ENCODE measurements around the gene HSPG2.

HSPG2 gene

GRCh38 chr1:21896652-21897532, 40.2 kb downstream of the HSPG2 start:
- no peak for DNase-seq

- no peak for DNase-seq
Measured at GRCh38 chr1:21896026-21896425, 41.1 kb downstream of the HSPG2 start.

DNA sequence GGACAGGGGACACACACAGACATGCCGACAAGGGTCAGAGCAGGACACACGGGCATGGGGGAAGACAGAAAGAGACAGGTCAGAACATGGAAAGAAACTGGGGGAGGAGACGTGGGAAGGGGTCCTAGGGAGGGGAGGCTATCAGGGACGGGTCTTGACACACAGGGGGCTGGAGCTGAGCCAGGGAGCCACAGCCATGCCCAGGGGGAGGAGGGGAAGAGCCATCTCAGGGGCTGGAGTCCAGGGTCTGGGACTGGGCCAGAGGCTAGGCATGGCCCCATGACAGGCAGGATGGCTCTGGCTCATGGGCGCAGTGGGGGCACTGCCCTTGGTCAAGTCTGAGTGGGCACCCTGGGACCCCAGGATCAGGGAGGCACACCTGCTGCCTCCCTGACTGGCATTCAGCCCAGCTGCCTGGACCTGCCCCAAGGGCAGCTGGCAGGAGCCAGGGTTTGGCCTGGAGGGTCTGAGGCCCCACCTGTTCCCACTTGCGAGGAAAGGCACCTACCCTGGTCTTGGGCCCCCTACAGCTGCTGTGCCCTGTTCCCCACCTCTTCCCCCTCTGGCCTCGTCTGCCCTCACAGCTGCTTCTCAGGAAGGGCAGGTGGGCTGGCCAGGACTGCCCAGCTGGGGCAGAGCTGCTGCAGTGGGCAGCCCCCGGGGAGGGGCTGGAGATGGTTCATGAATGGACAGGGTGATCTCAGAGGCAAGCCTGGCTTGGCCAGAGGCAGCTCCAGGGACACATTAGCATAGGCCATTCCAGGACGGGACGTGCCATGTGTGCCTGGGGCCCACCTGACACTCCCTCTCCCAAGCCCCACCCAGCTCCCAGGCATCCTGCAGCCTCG, 42.9 kb downstream of the HSPG2 start:
- DNase-seq: no peak

DNA sequence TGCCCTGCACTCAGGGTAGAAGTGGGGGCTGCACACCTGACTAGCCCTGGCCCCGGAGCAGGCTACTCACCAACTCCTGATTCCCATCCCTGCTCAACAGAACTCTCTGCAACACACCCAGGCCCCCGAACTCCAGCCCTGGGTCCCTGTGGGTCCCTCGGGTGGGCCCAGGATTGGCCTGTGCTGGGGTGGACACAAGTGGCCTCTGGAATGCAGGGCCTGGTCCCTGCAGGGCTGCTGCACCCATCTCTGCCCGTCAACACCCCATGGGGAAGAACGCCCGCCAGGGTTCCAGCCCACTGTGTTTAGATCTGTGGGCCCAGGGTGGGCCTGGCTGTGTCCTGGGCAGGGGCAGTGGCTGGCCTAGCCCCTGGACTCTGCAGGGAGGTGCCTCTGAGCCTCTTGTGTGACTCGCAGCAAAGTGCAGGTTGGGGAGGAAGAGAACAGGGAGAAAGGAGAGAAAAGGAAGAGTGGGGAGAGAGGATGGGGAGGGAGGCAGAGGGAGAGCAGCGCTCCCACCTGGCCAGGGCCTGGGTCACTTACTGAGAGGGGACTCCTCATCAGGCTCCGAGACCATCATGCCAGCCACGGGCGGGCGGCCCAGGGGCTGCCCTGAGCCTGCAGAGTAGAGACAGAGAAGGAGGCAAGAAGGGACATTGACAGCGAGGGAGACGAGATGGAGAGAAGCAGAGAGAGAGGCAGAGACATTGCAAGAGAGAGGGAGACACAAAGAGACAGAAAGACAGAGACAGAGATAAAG, 43.9 kb downstream of the HSPG2 start:
- no peak for DNase-seq

DNA sequence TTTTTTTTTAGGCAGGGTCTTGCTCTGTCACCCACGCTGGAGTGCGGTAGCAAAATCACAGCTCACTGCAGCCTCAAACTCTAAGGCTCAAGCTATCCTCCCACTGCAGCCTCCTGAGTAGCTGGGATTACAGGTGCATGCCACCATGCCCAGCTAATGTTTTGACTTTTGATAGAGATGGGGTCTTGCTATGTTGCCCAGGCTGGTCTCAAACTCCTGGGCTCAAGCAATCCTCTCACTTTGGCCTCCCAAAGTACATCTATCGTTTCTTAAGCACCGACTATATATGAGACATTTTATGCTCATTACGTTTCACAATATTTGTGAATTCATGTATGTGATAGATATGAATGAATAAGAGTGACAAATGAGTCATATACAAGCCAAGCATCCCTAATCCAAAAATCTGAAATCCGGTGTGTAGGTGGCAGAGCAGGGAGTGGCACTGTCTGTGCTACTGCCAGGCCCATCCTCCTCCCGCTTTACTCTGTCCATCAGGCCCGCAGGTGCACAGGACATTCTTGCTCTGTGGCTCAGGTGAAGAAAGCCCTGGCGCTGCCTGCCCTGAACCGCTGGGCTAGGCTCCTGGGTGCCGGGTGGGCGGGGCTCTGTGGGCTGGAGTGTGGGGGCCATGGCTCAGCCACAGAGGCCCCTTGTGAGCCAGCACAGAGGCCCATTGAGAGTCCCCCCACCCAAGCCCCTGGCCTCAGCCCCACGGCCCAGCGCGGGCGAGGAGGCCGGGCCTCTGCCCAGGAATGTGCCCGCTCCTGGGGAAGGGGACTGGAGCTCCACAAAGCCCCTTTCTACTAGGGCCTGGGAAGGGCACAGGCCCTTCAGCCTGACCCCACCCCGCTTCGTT, 45.3 kb downstream of the HSPG2 start:
- DNase-seq: no peak

GRCh38 chr1:21891081-21891480, 46.0 kb downstream of the HSPG2 start:
- DNase-seq: no peak

DNA sequence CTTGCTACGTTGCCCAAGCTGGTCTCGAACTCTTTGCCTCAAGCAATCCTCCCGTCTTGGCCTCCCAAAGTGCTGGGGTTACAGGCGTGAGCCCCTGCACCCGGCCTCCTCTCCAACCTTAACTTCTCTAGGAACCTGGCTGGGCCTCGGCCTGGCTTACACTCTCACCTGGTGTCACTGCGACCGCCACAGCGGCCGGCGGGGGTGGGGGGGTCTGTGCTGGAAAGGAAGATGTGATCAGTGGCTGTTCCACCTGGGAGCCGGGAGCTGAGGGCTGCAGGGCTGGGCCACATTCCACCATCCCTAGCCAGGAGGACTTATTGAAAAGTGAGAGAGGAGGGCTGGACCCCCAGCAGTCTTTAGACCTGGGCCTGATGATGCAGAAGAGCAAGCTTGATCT, 48.6 kb downstream of the HSPG2 start:
- DNase-seq: no peak

GRCh38 chr1:21887796-21888195, 49.3 kb downstream of the HSPG2 start:
- DNase-seq: no peak

GRCh38 chr1:21887216-21887736, 49.8 kb downstream of the HSPG2 start:
- DNase-seq: no peak

- DNase-seq: no peak
Measured at GRCh38 chr1:21886486-21887215, 50.5 kb downstream of the HSPG2 start.

DNA sequence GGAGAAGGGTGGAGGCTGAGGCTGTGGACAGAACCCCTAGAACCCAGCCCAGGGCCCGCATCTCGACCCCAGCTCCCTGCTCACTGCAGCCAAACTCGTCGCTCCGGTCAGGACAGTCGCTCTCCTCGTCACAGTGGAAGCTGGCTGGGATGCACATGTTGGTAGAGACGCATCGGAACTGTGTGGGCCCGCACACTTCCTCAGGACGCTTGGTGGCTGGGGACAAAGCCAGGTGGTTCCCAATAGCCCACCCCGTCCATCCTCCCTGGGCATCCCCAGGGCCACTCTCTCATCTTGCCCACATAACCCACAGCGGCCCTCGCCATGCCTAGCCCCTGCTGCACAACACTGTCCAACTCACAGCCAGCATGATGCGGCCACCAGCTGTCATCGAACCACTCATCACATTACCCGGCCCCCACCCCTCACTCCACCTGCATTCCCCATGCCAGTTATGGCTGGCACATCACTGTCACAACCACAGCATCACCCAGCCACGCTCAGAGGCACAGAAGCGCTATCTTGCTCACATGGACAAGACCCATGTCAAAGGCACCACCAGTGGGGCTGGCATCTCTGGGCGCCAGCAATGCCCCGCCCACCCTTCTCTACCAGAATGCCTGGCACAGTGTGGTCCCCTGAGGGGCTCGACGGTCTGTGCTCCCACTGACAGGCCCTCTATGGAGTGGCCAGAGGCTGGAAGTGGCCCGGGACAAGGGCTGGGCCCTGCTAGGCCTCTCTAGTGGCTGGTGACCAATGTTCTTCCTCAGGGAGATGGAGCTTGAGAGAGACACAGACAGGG, 51.7 kb downstream of the HSPG2 start:
- no peak for DNase-seq

DNA sequence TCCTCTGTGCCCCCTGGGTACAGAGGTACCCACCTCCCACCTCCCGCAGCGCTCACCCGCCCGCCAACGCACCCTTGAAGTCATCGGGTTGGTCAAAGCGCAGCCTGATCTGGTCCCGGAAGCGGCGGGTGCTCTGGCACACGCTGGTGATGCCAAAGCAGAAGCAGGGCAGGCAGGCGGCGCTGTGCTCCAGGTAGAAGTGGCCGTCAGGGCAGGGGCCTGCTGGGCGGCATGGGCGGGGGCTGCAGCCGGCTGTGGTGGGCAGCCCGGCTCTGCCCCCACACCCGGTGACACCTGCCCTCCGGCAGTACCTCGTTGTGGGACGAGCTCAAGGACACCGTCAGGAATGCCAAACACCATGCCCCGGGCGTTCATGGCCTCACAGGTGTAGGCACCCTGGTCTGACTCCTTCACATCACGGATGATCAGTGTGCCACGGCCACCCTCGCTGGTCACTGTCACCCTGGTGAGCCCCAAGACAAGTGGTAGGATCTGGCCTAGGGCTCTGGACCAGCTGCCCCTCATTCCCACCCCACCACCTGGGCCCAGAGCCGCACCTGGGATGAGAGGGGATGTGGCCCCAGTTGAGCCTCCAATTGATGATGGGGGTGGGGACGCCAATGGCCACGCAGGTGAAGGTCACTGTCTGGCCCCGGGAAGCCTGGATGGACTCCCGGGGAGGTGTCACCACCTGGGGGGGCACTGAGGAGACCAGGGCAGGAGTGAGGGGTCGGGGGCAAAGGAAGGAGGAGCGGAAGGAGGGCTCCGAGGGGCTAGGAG, 52.5 kb downstream of the HSPG2 start:
- no peak for DNase-seq

DNA sequence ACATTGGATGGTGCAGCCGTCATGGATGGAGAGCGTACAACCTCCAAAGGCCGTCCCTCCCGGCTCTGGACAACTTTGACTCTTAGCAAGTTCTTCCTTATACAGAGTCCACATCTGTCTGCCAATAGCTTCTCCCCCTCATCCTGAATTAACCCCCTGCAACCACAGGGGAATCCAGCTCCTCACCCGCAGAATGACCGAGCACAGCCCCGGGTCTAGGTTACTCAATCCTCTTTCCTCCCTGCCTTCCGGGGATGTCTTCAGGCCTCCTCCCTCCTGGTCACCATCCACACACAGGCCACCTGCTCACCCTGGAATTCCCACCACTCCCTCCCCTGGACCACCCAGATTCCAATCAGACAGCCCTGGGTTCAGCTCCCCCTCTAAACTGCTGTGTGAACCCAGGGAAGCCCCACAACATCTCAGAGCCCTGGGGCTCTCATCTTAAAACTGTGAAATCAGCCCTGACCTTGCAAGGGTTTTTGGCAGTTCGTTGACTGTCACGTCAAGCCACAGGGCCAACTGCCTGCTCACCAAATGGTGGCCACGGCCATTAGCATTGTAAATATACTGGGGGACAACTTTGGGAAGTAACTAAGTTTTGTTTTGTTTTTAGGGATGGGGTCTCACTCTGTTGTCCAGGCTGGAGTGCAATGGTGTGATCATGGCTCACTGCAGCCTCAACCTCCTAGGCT, 54.2 kb downstream of the HSPG2 start:
- no peak for DNase-seq

DNA sequence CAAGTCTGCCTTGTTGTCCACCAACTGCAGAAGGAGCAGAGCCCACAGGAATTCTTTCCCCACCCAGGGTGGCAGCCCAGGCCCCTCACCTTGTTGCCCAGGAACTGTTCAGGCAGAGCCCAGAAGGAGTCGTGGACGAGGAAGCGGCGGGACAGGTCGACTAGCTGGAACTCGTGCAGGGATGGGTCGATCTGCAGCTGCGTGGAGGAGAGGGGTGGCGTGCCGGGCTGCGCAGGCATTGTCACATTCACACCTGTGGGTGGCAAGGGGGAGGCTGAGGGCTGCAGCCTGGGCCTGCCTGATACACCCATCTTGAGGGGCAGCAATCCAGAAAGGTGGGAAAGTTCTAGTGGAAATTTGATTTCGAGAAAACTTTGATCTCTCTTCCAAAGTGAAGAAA, 55.9 kb downstream of the HSPG2 start:
- no peak for DNase-seq

GRCh38 chr1:21880619-21880970, 56.5 kb downstream of the HSPG2 start:
- no peak for DNase-seq

DNA sequence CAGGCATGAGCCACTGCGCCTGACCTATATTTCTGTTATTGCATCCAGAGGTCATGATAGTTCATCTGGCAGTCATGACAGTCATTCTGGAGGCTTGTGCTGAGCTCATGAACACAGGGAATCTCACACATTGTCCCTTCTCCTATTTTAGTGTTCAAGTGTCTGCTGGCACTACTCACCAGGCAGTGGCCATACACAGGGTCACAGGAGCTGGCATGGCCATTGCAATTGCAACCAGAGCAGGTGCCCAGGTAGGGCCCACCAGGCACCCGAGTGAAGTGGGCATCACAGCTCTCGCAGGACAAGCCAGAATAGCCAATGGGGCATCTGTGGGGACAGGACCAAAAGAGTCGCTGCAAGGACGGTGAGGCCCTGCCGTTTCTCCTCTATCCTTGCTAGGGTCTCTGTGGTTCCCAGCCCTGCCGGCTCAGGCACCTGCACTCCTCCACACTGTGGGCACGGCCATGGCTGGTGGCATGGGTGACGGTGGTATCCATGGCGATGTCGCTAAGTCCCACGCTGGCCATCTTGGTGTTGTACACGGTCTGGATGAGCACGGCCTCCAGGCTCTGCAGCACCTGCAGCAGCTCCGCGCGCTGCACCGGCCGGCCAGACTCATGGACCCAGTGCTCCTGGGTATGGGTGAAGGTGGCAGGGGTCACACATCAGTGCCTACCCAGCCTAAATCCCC, 57.0 kb downstream of the HSPG2 start:
- DNase-seq: no peak

GRCh38 chr1:21878840-21879478, 58.2 kb downstream of the HSPG2 start:
- DNase-seq: no peak
